ENCODE measurements around the gene STX5. TPM values are rescaled to one million over a fixed set of nuclear protein-coding genes. Genes with fewer than 3 reads are reported as not detected.

STX5 gene
- total and polyA plus RNA-seq, 9 of the 15 experiments (the other 6 are each of a cell fraction or from before 2014, with no cell fraction given), result 2.8 to 28.6 (median 23.7) TPM

DNA sequence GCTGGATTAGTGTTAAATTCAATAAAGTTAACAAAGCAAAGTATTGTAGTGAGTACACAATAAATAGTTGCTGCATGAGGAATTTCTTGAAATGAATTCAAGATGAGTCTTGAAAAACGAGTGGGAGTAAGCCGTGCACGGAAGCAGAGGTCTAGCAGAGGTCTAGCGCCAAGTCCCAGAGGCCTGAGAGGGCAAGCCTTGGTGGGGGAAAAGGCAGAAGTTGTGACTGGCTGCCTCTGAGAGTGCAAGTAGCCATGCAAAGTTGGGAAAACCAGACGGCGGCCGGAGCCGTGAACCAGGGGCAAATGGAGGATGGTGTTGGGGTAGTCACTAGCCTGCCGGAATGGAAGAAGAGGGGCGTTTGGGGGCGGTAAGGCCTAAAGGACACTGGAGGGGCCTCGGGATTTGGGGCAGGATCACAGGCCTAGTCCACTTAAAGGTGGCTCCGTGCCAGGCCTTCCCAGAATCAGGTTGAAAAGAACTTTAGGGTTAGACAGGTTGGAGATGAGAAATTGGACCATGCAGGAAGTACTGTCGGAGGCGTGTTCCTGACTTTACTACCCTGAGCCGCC is 48.5 kb upstream of the STX5 start:
- ChIA-PET CTCF (ENCODE audit: low intra/inter-chr PET ratio) (interaction anchor here (1.0 to 1.8 kb wide), 2 partner anchors 93 to 485 kb away, joined by 4 to 6 read pairs; partner anchors contain the start of gene TMEM179B), POLR2A (interaction anchor here (0.9 to 13.1 kb wide), 16 partner anchors 9 to 215 kb away, joined by 3 to 180 read pairs (median 10); partner anchors contain the start of genes C11orf98, CSKMT, STX5 and TEX54)
- Histone ChIP-seq H3K9me1 (ENCODE audit: control insufficient read depth, insufficient read depth, low read length) (peaks cover 2% of the 10 kb centered on the region), H3K4me2 (ENCODE audit: insufficient read depth, low read length) (peak overlapping the region; percentile 100), H3K36me3 (ENCODE audit: control insufficient read depth, insufficient read depth, low read length) (peaks cover 83% of the 10 kb centered on the region), H3K4me3 (peak overlapping the region; percentile 56), H3K4me1 (replicated peaks in 1 of 2; ENCODE audit: control insufficient read depth in 2 of 2, insufficient read depth in 2 of 2, low read length in 2 of 2) (peaks cover 54 to 56% of the 10 kb centered on the region in 2 experiments), H3K9ac (ENCODE audit: insufficient read depth in 1 of 2, low read depth in 2 of 2, low read length in 2 of 2) (peak overlapping the region; percentile 100), H3K79me2 (ENCODE audit: control insufficient read depth, insufficient read depth, low read length) (peaks cover 92% of the 10 kb centered on the region), H3K9me3 (replicated peaks; ENCODE audit: control insufficient read depth, insufficient read depth, low read depth, low read length) (no peaks in the 10 kb centered on the region), H4K20me1 (replicated peaks; ENCODE audit: control insufficient read depth, insufficient read depth, low read length) (peaks cover 36% of the 10 kb centered on the region), H2AFZ (ENCODE audit: low read depth, low read length) (no peak overlapping the region), H3K27me3 (ENCODE audit: control insufficient read depth in 2 of 2, insufficient read depth in 2 of 2, low read length in 2 of 2) (no peaks in the 10 kb centered on the region), H3K27ac (ENCODE audit: extremely low read depth, low read depth, low read length) (peak overlapping the region; percentile 95)
- BruUV-seq (replicated peaks), result no TSS peak
- intact Hi-C loops (cut with micrococcal nuclease), result loop anchor here (2.0 to 10.0 kb wide), 4 partner anchors 18 to 286 kb away; partner anchors contain the start of genes TMEM179B and TUT1
- peak; percentile 21 for ATAC-seq
- peak in 2 of 4 experiments; percentile 60 to 72 for DNase-seq (ENCODE audit: extremely low read depth in 1 of 4, low spot score in 3 of 4)
- in situ Hi-C loops (cut with MboI), result no loop called here
- peak; percentile 73 for FAIRE-seq
- WGBS (ENCODE audit: insufficient coverage, low coverage, missing lambda C conversion rate), result 1% methylated on average over 16 of the region's 16 CpGs
- TF ChIP-seq, protein P1, sequence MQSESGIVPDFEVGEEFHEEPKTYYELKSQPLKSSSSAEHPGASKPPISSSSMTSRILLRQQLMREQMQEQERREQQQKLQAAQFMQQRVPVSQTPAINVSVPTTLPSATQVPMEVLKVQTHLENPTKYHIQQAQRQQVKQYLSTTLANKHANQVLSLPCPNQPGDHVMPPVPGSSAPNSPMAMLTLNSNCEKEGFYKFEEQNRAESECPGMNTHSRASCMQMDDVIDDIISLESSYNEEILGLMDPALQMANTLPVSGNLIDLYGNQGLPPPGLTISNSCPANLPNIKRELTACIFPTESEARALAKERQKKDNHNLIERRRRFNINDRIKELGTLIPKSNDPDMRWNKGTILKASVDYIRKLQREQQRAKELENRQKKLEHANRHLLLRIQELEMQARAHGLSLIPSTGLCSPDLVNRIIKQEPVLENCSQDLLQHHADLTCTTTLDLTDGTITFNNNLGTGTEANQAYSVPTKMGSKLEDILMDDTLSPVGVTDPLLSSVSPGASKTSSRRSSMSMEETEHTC (IDR thresholded peaks at IDR 0.05), result no peak
- TF ChIP-seq MECOM (CRISPR knock-in tag; IDR thresholded peaks at IDR 0.05) (0 out of 2 replicates have a peak, but pooled peaks have one; percentile 22), SAFB2 (IDR thresholded peaks at IDR 0.05; ENCODE audit: borderline replicate concordance, low read depth, low read length, severe bottlenecking) (no peak), MEF2D (tag; conservative IDR thresholded peaks at IDR 0.05; ENCODE audit: low read depth) (no peak), ARID2 (IDR thresholded peaks at IDR 0.05) (no peak), ADNP (tag; IDR thresholded peaks at IDR 0.05) (no peak), RNF2 (IDR thresholded peaks at IDR 0.05) (0 out of 2 replicates have a peak, but pooled peaks have one; percentile 1), ZNF282 (CRISPR knock-in tag; IDR thresholded peaks at IDR 0.05) (no peak), HNRNPK (IDR thresholded peaks at IDR 0.05; ENCODE audit: low read depth, low read length, poor library complexity, severe bottlenecking) (no peak), TEAD1 (CRISPR knock-in tag; IDR thresholded peaks at IDR 0.05) (no peak), MTA3 (IDR thresholded peaks at IDR 0.05; ENCODE audit: borderline replicate concordance) (no peak), REST (IDR thresholded peaks at IDR 0.05; ENCODE audit: borderline replicate concordance) (peak; percentile 67), REST (CRISPR knock-in tag; IDR thresholded peaks at IDR 0.05; ENCODE audit: low read depth) (no peak)

Data from K562 (cell line).